ENCODE results near the gene DEPDC1B. TPM values are rescaled to one million over a fixed set of nuclear protein-coding genes. Genes with fewer than 3 reads are reported as not detected.
"Not testable (repeated sequence)": the region's sequence is repeated elsewhere in the genome, so short reads cannot be mapped to it uniquely, and the experiment has no call there.

Gene DEPDC1B
- total RNA-seq, 1 experiment from 2014 or later, result 63.1 TPM

GRCh38 chr5:60590172-60590571 lies 109.8 kb downstream of the DEPDC1B start:
- Mint-ChIP-seq H3K4me1 (ENCODE audit: low read depth, unreplicated experiment) (no peaks in the 10 kb centered on the region), H3K36me3 (ENCODE audit: insufficient read depth, unreplicated experiment) (no peaks in the 10 kb centered on the region), H3K27me3 (ENCODE audit: unreplicated experiment) (no peaks in the 10 kb centered on the region), H3K4me3 (ENCODE audit: low read depth, unreplicated experiment) (no peak overlapping the region), H3K9me3 (ENCODE audit: low read depth, unreplicated experiment) (peaks cover 3% of the 10 kb centered on the region), H3K27ac (ENCODE audit: unreplicated experiment) (no peak overlapping the region)
- intact Hi-C loops (cut with micrococcal nuclease; ENCODE audit: unreplicated experiment), result no loop called here
- CTCF ChIA-PET, result no interaction called here
- BruUV-seq (replicated peaks), result no TSS peak
- no peak for DNase-seq
- no peak for TF ChIP-seq CTCF (IDR thresholded peaks at IDR 0.05; ENCODE audit: unreplicated experiment)

GRCh38 chr5:60587312-60587711 lies 112.7 kb downstream of the DEPDC1B start:
- H3K27ac Mint-ChIP-seq (ENCODE audit: unreplicated experiment); H3K4me3 Mint-ChIP-seq (ENCODE audit: low read depth, unreplicated experiment); BruUV-seq (replicated peaks); H3K36me3 Mint-ChIP-seq (ENCODE audit: insufficient read depth, unreplicated experiment); H3K27me3 Mint-ChIP-seq (ENCODE audit: unreplicated experiment); CTCF ChIA-PET; DNase-seq; H3K9me3 Mint-ChIP-seq (ENCODE audit: low read depth, unreplicated experiment); H3K4me1 Mint-ChIP-seq (ENCODE audit: low read depth, unreplicated experiment): not testable (repeated sequence)
- intact Hi-C loops (cut with micrococcal nuclease; ENCODE audit: unreplicated experiment), result loop anchor here (5.0 kb wide), 1 partner anchor 775 kb away; no protein-coding TSS in a partner anchor

- H3K27ac Mint-ChIP-seq (ENCODE audit: unreplicated experiment), result no peak overlapping the region
- no peaks in the 10 kb centered on the region for H3K27me3 Mint-ChIP-seq (ENCODE audit: unreplicated experiment)
- no TSS peak for BruUV-seq (replicated peaks)
- H3K36me3 Mint-ChIP-seq (ENCODE audit: insufficient read depth, unreplicated experiment), result peaks cover 5% of the 10 kb centered on the region
- intact Hi-C loops (cut with micrococcal nuclease; ENCODE audit: unreplicated experiment), result loop anchor here (1.0 to 5.0 kb wide), 2 partner anchors 291 to 774 kb away; no protein-coding TSS in a partner anchor
- H3K9me3 Mint-ChIP-seq (ENCODE audit: low read depth, unreplicated experiment), result peaks cover 3% of the 10 kb centered on the region
- CTCF ChIA-PET, result no interaction called here
- DNase-seq, result no peak
- no peak overlapping the region for H3K4me3 Mint-ChIP-seq (ENCODE audit: low read depth, unreplicated experiment)
- TF ChIP-seq CTCF (IDR thresholded peaks at IDR 0.05; ENCODE audit: unreplicated experiment), result no peak
- no peaks in the 10 kb centered on the region for H3K4me1 Mint-ChIP-seq (ENCODE audit: low read depth, unreplicated experiment)
Observed at GRCh38 chr5:60586307-60586901, 113.6 kb downstream of the DEPDC1B start.

- intact Hi-C loops (cut with micrococcal nuclease; ENCODE audit: unreplicated experiment), result loop anchor here (1.0 to 5.0 kb wide), 2 partner anchors 290 to 773 kb away; no protein-coding TSS in a partner anchor
- H3K4me1 Mint-ChIP-seq (ENCODE audit: low read depth, unreplicated experiment), result no peaks in the 10 kb centered on the region
- peaks cover 3% of the 10 kb centered on the region for H3K9me3 Mint-ChIP-seq (ENCODE audit: low read depth, unreplicated experiment)
- no TSS peak for BruUV-seq (replicated peaks)
- no peak for DNase-seq
- H3K27me3 Mint-ChIP-seq (ENCODE audit: unreplicated experiment), result no peaks in the 10 kb centered on the region
- no peak overlapping the region for H3K4me3 Mint-ChIP-seq (ENCODE audit: low read depth, unreplicated experiment)
- no peak for TF ChIP-seq CTCF (IDR thresholded peaks at IDR 0.05; ENCODE audit: unreplicated experiment)
- no peak overlapping the region for H3K27ac Mint-ChIP-seq (ENCODE audit: unreplicated experiment)
- CTCF ChIA-PET, result no interaction called here
- H3K36me3 Mint-ChIP-seq (ENCODE audit: insufficient read depth, unreplicated experiment), result peaks cover 5% of the 10 kb centered on the region
Observed at GRCh38 chr5:60585618-60586017, 114.3 kb downstream of the DEPDC1B start.

GRCh38 chr5:60584304-60584703 lies 115.7 kb downstream of the DEPDC1B start:
- no peak overlapping the region for H3K4me3 Mint-ChIP-seq (ENCODE audit: low read depth, unreplicated experiment)
- H3K4me1 Mint-ChIP-seq (ENCODE audit: low read depth, unreplicated experiment), result no peaks in the 10 kb centered on the region
- TF ChIP-seq CTCF (IDR thresholded peaks at IDR 0.05; ENCODE audit: unreplicated experiment), result no peak
- CTCF ChIA-PET, result no interaction called here
- H3K36me3 Mint-ChIP-seq (ENCODE audit: insufficient read depth, unreplicated experiment), result peaks cover 5% of the 10 kb centered on the region
- intact Hi-C loops (cut with micrococcal nuclease; ENCODE audit: unreplicated experiment), result no loop called here
- H3K9me3 Mint-ChIP-seq (ENCODE audit: low read depth, unreplicated experiment), result peaks cover 3% of the 10 kb centered on the region
- DNase-seq, result no peak
- no peak overlapping the region for H3K27ac Mint-ChIP-seq (ENCODE audit: unreplicated experiment)
- no peaks in the 10 kb centered on the region for H3K27me3 Mint-ChIP-seq (ENCODE audit: unreplicated experiment)
- no TSS peak for BruUV-seq (replicated peaks)
